Pons (tissue), 1 donor: ENCODE measurements around the gene WNK4.

Source experiments
- DNase-seq: peaks from one replicate; pipeline ENCODE4 v3.0.0-alpha.2; 2016; ENCODE audit warnings: low spot score

The WNK4 gene

DNA sequence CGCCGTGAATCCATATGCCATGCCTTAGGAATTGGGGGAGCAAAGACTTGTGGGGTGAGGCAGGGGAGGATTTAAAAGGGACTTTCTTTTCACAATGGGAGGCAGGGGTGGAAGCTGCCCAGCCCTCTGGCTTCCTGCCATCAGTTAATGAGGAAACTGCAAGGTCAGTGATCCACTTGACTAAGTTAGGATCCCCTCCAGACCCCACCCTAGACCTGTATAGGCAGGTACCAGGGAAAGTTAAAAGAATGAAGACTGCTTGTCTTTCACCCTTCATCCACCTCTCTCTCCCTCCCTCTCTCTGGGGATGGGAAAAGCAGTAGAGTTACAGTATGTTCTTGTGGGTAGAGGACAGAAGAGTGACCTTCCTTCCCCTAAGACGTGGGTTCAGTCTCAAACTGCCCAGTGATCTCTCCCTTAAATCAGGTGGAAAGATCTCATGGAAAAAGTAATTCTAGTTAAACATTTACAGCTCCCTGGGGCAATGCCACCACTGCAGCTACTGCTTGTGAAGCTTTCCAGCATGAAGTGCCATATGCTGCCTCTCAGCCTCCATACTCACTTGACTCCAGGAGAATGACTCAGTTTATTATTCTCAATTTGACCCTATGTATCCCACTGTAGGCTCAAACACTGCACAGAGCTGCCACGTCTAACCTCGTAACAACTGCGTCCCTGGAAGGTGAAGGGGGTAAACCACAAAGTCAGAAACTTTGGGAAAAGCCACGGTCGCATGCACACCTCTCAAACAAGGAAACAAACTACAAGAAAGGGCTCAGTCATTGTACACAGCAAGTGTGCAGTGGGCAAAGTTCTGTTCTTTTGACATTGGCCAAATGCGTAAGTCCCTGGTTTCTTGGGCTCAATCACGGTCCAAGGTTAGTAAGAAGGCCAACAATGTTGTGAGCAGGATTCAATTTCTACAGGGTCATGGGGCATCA is 16.9 kb downstream of the WNK4 start:
- no peak for DNase-seq

DNA sequence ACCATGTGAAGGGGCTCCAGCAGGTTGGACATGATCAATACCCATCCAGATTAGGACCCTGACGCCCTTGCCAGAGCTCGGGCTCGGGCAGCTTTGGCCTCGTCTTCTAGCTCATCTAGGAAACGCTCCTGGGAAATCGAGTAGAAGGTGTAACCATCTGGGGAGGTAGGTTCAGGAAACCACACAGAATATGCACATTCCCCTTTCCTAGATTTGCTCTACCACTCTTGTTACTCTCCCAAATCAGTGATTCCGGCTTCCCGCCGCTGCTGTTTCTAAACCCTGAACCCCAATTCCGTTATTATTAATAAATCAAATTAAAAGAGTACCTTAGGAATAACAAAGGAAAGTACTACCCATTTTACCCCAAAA is 17.6 kb downstream of the WNK4 start:
- no peak for DNase-seq

DNA sequence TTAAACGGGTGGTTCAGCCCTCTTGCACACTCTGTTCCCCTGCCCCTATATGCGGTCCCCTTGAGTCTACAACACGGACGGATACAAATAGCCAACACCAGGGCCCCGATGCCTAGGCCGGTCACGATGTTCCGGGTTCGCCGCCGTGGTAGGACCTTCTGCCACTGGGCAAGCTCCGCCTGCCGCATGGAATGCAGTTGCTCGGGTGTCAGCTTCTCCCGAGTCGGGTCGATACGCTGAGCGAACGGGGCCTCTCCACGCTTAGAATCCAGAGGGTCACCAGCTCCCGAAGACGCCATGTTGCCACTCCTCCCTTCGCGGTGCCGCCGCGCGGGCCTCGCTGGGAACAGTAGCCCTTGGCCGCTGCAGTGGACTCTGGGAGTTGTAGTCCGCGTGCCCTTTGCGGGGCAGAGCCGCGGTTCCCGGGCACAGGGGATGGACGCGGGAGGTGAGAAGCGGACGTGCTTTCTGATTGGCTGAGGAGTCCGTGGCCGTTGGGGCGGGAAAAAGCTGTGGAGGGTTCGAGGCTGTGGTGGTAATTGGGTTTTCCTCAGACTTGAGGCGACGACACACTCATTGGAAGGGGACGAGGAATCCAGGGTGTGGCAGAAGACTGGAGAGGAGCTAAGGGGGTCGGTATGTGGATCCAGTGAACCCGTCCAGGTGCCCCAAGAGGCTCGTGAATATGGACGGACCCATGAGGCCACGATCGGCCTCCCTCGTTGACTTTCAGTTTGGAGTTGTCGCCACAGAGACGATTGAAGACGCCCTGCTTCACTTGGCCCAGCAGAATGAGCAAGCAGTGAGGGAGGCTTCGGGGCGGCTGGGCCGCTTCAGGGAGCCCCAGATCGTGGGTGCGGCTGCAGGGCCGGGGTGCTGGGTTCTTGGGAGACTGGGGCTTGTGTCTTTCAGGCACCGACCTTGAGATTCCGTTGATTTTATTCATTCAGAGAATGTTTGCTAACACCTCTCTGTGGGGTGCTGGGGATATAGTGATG is 18.3 kb downstream of the WNK4 start, which contains the start of the genes CNTD1 and COA3:
CNTD1 (plus strand) TSS at position 479 of the 998 bp plus-strand sequence; CDS start at position 686, 207 bp downstream.
COA3 (minus strand) TSS at position 322 of the 998 bp plus-strand sequence; CDS start at position 299, 23 bp downstream.
- DNase-seq, result peak; percentile 68

DNA sequence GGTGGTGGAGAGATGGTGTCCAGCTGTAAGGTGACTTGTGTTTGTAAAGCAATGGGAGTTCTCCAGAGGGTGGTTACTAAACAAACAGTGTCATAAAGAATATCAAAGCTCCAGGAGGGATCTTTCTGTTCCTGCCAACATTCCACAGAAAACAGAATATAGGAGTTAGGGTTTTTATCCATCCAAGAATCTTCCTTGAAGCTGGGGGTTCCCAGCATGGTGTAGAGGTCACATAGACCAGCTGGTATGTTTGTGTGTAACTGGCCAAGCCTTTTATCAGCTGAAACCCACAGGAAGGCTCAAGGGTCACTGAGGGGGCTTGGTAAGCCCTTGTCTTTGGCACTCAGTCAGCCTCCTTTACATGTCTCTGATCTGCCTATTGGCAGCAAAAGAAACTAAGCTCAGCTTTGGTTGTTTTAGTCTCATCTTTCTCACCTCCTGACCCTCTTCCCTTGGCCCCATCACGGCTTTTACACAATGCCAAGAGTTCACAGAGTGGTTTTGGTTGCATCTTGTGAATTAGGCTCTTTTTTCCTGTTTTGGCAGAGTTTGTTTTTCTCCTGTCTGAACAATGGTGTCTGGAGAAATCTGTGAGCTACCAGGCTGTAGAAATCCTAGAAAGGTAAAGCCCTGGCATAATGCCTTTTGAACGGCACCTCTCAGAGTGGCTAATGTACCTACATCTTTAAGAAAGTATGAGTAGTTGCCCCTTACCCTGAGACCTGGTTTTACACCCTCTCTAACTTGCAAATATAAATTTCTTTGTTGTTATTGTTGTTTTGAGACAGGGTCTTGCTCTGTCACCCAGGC is 22.9 kb downstream of the WNK4 start:
- DNase-seq, result no peak

DNA sequence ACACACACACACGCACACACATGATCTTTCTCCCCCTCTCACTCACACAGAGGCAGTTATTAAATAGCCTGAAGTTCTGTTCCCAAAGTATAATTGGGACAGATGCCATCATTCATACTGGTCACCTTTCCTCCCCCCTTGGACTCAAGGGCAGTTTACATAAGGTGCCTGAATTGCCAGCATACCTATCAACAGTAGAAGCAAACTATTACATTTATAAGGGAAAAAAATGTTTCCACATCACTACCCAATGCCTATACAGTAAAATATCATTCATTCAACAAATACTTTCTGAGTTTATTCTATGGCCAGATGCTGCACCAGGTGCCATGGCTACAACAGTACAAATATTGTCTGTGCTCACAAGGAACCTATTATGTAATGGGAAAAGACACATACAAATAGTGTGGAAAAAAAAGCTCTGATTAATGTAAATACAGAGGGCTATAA is 24.5 kb downstream of the WNK4 start:
- no peak for DNase-seq

DNA sequence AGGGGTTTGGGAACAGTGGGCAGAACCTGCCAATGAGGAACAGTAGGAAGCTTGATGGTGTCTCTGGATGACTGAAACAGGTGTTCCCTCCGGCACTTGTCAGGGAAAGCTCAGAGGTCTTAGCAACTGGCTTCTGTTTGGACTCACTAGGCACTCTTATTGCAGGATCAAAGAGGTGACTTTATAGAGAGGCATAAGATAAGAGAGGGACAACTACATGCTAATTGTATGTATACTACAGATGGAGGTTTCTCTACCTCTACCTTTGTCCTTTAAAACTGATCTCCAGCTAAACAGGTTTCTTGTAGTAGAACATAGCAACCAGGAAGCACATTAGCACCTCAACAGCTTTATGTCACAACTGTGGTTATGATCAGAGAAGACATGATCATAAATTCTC is 25.8 kb downstream of the WNK4 start:
- no peak for DNase-seq

DNA sequence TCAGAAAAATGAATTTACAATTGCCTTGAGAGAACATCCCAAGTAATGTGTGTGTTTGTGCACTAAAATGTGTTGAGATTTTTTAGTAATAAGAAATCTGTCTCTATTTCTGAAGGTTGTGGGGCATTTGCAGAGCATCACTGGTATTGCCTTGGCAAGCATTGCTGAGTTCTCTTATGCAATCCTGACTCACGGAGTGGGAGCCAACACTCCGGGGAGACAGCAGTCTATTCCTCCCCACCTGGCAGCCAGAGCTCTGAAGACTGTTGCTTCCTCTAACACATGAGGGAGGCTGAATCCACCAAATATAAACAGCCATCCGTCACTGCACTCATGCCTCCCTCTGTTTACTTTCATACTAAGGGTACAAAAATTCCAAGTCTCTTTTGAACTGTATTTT is 28.8 kb downstream of the WNK4 start:
- no peak for DNase-seq

DNA sequence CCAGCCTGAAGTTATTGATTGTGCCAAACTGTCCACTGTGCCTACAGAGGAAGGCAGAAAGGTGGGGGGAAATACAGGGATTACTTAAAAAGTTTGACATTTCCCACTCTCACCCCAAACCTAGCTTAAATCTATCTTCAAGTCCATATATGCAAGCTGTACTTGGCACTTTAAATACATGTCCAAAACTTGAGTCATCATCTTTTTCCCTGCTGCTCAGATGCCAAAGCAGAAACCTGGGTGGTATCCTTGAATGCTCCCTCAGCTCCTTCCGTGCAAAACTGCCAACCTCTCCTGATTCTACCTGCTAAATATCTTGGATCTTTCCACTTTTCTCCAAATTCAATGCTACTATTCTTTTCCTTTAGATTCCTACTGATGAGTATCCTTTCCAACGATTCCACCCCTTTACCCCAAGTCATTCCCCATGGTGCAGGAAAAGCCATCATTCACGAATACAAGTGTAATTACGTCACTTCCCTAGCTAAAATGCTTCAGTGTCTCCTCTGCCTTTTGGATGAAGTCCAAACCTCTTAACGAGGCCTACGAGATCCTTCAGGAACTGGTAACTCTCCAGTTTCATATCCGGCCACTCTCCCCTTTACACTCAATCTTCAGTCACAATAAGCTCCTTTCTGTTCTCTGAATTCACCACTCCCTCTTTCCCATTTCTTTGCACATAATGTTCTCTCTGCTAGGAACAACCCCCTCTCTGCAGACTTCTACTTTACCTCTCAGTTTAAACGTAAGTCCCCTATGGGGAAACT is 34.4 kb downstream of the WNK4 start:
- no peak for DNase-seq

DNA sequence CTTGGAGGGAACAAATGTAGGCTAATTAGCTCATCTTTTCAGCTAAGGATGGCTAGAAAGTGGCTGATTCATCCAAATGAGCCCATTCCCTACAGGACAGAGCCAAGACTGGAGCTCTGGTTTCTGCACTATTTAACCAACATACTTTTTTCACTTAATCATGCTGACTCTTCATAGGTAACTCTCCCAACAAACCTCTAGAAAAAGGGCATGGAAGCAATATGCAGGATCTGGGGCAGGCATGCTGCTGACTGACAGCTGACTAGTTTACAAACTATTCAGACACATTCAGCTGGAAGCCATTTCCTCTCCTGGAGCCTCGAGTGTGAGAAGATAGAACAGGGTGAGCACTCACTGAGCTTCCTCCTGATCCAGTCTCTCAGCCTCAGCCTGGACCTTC is 37.5 kb downstream of the WNK4 start:
- DNase-seq, result no peak

DNA sequence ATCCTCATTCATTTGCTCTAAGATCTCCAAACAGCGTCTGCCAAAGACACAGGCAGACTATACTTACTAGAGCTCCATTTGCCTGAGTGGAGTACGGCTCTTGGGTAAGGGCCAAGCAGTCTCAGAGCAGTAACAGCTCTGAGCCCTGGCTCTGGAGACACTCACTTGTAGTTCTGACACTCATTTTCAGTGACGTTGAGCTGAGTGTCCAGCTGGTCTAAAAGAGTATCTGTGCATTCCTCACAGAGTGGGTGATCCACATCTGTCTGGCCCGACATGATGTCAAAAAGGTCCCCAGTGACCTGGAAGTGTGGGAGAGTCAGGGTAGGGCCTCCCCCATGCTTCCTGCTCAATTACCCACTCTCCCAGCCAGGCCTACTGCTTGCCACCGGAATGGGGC is 38.0 kb downstream of the WNK4 start:
- no peak for DNase-seq

DNA sequence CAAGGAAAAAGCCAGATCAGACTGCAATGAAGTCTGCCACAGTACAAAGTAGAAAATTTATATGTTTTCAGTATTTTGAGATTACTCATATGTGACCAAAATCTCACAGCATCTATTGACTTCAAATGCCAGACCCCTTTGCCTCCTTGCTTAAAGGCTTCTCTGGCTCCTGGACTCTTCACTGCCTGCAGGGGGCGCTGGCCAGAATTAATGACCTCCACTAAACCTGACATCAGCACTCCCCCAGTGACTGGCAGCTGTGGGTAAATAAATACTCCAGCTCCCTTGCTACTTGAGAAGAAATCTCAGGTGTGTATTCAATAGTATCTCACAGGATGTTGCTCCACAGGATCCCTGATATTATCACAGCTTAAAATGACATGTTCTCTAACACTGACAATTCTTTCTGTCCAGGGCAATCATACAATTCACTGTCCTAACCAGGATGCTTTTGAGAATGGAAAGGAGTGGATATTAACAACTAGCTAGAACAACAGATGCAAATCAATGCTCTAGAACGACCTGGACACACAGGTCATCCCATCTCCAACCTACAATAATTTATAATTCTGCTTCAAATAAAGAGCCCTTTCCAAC is 39.6 kb downstream of the WNK4 start:
- no peak for DNase-seq

DNA sequence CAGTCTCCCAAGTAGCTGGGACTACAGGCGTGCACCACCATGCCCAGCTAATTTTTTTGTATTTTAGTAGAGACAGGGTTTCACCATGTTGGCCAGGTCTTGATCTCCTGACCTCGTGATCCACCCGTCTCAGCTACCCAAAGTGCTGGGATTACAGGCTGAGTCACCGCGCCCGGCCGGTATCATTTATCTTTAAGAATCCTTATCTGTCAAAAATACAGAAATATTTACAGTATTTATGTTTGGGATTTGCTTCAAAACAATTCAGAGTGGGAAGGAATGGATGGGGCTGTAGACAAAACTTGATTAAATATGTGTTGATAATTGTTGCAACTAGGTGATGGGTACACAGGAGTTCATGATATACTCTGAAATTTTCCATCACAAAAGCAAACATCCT is 40.8 kb downstream of the WNK4 start:
- DNase-seq, result no peak

DNA sequence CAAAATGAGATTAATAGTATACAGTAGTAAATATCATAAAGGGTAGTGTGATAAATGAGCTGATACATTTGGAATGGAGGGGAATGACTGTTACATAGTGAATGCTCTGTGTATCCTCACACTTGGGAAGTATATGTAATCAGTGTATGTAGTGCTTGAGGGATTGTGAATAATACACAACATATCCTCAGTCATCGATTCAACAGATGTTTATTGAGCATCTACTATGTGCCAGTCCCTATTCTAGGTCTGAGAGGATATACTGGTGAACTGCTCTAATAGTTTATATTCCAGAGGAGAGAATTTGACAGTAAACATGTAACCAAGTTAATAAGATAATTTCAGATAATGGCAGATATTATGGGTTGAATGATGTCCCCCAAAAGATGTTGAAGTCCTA is 47.1 kb downstream of the WNK4 start:
- no peak for DNase-seq

DNA sequence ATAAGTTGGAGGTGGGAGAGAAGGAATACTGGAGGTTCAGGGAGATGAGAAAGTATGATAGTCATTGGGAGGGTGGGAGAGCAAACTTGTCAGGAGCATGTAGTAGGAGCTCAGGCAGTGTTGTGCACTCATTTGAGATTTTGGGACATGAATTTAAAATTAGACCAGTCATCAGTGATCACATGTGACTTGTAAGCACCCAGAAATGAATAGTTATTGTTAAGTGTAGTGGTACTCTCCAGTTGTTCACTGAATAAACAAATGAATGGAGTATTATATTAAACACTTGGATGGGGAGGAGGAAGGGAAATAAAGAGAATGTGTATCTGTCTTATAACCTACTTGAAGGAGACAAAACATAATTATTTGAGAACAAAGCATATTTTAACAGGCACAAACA is 50.6 kb downstream of the WNK4 start:
- DNase-seq, result no peak

DNA sequence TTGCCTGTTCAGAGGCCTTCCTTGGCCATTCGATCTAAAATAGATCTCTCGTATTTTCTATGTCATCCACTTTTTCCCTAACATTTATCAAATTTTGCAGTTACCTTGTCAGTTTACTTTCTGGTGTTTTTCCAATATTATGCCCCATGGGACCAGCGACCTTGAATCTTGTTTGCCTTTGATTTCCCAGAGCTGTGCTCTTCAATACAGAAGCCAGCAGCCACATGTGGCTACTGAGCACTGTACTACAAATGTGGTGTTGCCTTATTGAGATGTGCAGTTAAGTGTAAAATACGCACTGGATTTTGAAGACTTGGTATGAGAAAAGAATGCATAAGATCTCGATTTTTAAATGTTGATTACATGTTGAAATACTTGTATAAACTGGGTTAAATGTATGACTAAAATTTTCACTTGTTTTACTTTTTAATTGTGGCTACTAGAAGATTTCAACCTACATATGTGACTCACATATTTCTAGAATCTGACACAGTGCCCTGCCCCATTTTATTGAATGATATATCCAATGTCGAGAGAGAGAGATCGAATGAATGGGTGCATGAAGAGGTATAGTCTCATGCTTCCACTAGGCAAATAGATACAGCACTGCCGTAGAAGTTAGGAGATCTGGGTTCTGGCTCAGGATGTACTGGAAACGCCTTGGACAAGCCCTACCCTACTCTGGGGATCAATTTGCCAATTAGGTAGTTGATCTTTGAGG is 52.0 kb downstream of the WNK4 start:
- no peak for DNase-seq

DNA sequence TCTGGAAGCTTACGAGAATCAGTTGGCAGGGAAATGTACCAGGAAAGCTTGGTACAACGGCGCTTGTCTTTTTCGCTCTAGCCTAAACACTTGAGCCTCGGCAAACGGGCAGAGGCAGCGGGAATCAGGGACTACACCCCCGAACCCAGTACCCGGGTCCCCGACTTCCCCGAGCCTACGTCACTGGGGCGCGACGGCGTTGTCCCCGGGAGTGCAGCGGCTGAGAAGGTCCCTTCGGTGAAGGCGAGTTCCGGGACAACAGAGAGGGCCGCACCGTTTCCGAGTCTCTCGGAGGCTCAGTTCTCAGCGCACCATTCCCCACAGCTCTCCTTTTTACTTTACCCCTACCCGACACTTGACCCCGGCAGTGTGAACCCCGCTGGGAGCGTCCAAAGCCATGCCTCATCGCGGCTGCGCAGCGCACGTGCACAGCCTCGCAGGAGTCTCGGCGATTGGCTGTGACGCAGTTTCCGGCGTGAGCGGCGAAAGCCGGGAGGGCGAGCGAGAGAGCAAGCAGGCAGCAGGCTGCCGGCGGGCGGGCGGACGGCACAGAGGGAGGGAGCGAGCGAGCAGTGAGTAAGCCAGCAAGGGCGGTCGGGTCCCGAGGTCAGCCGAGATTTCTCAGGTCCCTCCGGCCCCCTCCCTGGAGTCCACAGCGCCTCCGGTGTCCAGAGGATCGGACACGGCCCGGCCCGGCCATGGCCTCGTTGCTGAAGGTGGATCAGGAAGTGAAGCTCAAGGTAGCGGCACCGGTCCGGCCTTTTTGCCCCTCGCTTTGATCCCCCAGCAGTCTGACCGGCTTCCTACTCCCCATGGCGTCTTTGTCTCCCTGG is 52.7 kb downstream of the WNK4 start, which contains the start of gene PSME3:
PSME3 (plus strand) TSS at position 464 of the 833 bp plus-strand sequence; CDS start at position 699, 235 bp downstream.
- peak; percentile 85 for DNase-seq

DNA sequence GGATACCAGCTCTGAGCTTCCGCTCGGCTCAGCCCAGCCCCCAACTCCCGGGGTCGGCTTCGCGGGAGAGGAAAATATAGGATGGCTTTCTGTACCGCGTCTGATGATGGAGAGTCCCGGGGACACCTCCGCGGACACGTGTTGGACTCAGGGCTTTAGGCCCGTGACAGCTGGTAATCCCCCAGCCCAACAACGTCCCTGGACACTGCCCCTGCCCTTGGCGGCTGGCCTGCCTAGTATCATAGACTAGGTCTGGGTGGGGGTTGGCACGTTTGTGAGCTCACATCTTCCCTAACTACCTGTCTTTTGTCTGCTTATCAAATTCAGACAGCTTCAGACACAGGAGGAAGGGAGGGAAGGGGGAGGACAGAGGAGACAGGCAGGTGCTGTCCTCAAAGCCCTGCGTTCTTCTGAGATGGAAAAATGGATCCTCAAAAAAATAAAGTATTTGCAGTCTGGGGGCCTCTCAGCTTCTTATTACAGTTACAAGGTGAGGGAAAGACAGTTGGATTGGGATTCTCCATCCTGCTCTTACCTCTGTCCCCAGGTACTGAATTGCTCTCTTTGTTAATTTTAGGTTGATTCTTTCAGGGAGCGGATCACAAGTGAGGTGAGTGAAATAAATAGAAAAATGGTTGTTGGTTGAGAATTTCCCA is 53.5 kb downstream of the WNK4 start:
- no peak for DNase-seq

DNA sequence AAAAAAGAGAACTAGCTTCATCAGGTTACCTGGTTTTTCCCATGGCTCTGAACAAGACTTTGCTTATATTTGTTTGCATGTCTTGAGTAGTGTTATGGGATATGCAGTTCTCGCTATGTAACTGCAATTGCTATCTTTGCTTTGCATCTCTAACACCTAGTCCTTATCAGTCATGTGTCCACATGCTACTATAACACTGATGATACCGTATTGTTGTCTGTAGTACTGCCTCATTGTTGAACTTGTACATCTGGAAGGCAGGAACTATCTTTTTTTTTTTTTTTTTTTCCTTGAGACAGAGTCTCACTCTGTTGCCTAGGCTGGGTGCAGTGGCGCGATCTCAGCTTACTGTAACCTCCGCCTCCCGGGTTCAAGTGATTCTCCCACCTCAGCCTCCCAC is 55.3 kb downstream of the WNK4 start:
- no peak for DNase-seq
